ENCODE measurements around the gene ANO2.

GRCh38 chr12:5817246-5817645, 127.8 kb downstream of the ANO2 start:
- no peak for TF ChIP-seq CTCF (IDR thresholded peaks at IDR 0.05; ENCODE audit: low read depth, low read length, missing input control)
- no peak for TF ChIP-seq REST (IDR thresholded peaks at IDR 0.05)
- no peak for TF ChIP-seq SP1 (IDR thresholded peaks at IDR 0.05)

Data from liver (tissue), 3 donors.